ENCODE data around the gene MCTP1. TPM values are rescaled to one million over a fixed set of nuclear protein-coding genes. Genes with fewer than 3 reads are reported as not detected.

Gene MCTP1
- total RNA-seq, 1 experiment from 2014 or later: 2.5 TPM

DNA sequence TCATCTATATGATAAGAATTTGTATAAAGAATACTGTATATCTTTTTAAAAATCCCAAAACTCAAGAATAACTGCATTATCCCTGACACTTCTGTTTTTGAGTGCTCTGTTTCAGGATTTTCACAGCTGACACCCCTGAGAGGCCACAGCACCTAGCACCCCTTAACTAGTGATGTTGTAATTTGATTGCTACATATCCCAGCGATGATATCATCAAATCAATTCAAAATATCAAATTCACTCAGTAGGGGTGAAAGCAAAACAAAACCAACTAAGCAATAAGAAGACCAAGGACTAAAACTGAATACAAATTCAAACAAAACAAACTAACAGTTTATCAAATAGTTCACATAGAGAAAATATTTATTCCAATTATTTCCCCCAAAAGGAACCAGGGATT lies 184.3 kb downstream of the MCTP1 start:
- TF ChIP-seq, protein P1, sequence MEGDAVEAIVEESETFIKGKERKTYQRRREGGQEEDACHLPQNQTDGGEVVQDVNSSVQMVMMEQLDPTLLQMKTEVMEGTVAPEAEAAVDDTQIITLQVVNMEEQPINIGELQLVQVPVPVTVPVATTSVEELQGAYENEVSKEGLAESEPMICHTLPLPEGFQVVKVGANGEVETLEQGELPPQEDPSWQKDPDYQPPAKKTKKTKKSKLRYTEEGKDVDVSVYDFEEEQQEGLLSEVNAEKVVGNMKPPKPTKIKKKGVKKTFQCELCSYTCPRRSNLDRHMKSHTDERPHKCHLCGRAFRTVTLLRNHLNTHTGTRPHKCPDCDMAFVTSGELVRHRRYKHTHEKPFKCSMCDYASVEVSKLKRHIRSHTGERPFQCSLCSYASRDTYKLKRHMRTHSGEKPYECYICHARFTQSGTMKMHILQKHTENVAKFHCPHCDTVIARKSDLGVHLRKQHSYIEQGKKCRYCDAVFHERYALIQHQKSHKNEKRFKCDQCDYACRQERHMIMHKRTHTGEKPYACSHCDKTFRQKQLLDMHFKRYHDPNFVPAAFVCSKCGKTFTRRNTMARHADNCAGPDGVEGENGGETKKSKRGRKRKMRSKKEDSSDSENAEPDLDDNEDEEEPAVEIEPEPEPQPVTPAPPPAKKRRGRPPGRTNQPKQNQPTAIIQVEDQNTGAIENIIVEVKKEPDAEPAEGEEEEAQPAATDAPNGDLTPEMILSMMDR (conservative IDR thresholded peaks at IDR 0.05): no peak

More for the DNA sequence above, 184.3 kb downstream of the MCTP1 start:
- no CpG with 5 or more reads among the region's 1 CpG for WGBS (ENCODE audit: extremely low coverage, insufficient read length, low lambda C conversion rate)
- no peaks in the 10 kb centered on the region for H3K79me1 ChIP-seq (ENCODE audit: insufficient read depth, low read depth, low read length, poor library complexity, severe bottlenecking)
- no peak for DNase-seq
- H3K9me3 ChIP-seq (ENCODE audit: control insufficient read depth, low read depth, low read length): no peaks in the 10 kb centered on the region
- H2BK12ac ChIP-seq (ENCODE audit: insufficient read length, low read depth, low read length): no peak overlapping the region
- no peaks in the 10 kb centered on the region for H3K27me3 ChIP-seq (ENCODE audit: insufficient read depth, low read length)
- no peak overlapping the region for H3K14ac ChIP-seq (ENCODE audit: insufficient read depth, low read length)
- no peak overlapping the region for H3K27ac Mint-ChIP-seq
- no peaks in the 10 kb centered on the region for H3K23me2 ChIP-seq (ENCODE audit: insufficient read length, low read depth, low read length, poor library complexity, severe bottlenecking)
- H3K18ac ChIP-seq (ENCODE audit: insufficient read length, low read depth, low read length): no peak overlapping the region
- H3K4me1 ChIP-seq (ENCODE audit: insufficient read depth, low read length): no peaks in the 10 kb centered on the region; the same call in 1 of the 2 replicates
- H3K23ac ChIP-seq (ENCODE audit: insufficient read length, low read depth, low read length): no peak overlapping the region
- no peaks in the 10 kb centered on the region for H3K9me3 Mint-ChIP-seq
- no peaks in the 10 kb centered on the region for H3K4me1 Mint-ChIP-seq
- no peak overlapping the region for H3K56ac ChIP-seq (ENCODE audit: insufficient read length, low read depth, low read length)
- no peaks in the 10 kb centered on the region for H4K20me1 ChIP-seq (ENCODE audit: control insufficient read depth, insufficient read depth, insufficient read length)
- no peak overlapping the region for H3T11ph ChIP-seq (ENCODE audit: low read length)
- no peak overlapping the region for H3K4me2 ChIP-seq (ENCODE audit: insufficient read depth, insufficient read length, low read length)
- no peaks in the 10 kb centered on the region for H3K36me3 Mint-ChIP-seq (ENCODE audit: insufficient read depth in 1 of 3, low read depth in 3 of 3)
- no peak overlapping the region for H2BK15ac ChIP-seq (ENCODE audit: low read depth, low read length)
- no peak overlapping the region for H4K8ac ChIP-seq (replicated peaks; ENCODE audit: insufficient read length, low read depth, low read length)
- H3K4ac ChIP-seq (ENCODE audit: low read depth, low read length): no peak overlapping the region
- H4K91ac ChIP-seq (ENCODE audit: insufficient read length, low read depth, low read length): no peak overlapping the region
- no peaks in the 10 kb centered on the region for H3K79me2 ChIP-seq (ENCODE audit: insufficient read depth, low read length)
- H3K9ac ChIP-seq (ENCODE audit: extremely low read depth, insufficient read length, low read length): no peak overlapping the region
- H3K4me3 Mint-ChIP-seq: no peak overlapping the region
- H4K5ac ChIP-seq (ENCODE audit: insufficient read length, low read depth, low read length): no peak overlapping the region
- H2BK20ac ChIP-seq (ENCODE audit: low read depth, low read length, poor library complexity, severe bottlenecking): no peak overlapping the region
- no peak overlapping the region for H2AFZ ChIP-seq (ENCODE audit: low read length)
- no peak overlapping the region for H3K27ac ChIP-seq (ENCODE audit: insufficient read length, low read depth, low read length)
- no peaks in the 10 kb centered on the region; the same call in 1 of the 2 replicates for H3K27me3 Mint-ChIP-seq (ENCODE audit: low read depth)
- H2BK120ac ChIP-seq (ENCODE audit: low read depth, low read length, poor library complexity, severe bottlenecking): no peak overlapping the region
- H2BK5ac ChIP-seq (ENCODE audit: insufficient read length, low read length): no peak overlapping the region
- no peak overlapping the region for H2AK5ac ChIP-seq (ENCODE audit: insufficient read length, low read length)

Data from H9 (cell line).